Kidney tubule cell (primary cell): ENCODE data around the gene HAAO.
A peak's percentile ranks its signal among the peaks of the same experiment; 100 is the strongest.
"Not testable (repeated sequence)": the region's sequence is repeated elsewhere in the genome, so short reads cannot be mapped to it uniquely, and the experiment has no call there.

ENCODE experiments used
- DNase-seq: peaks from one replicate; pipeline ENCODE4 v3.0.0-alpha.2; 2018; ENCODE audit warnings: low spot score

Gene HAAO

DNA sequence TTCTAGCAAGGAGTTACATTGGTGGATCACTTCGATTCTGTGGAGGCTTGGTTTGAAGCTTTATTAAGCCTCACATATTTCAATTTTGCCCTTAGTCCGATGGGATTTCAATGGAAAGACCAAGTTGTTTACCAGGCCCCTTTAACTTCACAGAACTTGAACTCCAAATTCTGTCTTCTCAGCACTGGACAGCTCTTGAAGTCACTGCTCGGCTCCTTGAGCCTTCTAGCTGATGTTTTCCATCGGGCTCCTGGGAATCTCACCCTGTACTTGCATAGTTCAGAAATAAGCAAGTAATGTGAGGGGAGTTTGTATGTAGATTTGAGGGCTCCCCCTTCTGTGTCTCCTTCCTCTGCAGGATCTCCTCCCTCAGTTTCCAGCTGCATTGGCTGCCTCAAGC is 43.5 kb downstream of the HAAO start:
- DNase-seq, result no peak

DNA sequence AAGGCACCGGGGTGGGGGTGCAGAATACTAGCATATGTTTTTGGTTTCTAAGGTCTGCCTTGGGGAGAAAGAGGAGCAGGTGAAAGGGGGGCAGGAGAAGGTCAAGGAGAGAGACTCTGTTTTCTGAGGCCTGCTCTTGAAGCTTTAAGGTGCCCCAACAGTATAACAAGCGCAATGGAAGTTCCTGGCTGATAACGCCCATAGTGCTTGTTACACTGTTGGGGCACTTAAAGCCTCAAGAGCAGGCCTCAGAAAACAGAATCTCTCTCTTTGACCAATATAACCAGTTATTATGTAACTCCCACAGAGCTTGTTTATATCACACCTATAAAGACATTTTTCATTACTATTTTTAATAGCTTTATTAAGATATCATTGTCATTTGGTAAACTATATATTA is 45.0 kb downstream of the HAAO start:
- no peak for DNase-seq

DNA sequence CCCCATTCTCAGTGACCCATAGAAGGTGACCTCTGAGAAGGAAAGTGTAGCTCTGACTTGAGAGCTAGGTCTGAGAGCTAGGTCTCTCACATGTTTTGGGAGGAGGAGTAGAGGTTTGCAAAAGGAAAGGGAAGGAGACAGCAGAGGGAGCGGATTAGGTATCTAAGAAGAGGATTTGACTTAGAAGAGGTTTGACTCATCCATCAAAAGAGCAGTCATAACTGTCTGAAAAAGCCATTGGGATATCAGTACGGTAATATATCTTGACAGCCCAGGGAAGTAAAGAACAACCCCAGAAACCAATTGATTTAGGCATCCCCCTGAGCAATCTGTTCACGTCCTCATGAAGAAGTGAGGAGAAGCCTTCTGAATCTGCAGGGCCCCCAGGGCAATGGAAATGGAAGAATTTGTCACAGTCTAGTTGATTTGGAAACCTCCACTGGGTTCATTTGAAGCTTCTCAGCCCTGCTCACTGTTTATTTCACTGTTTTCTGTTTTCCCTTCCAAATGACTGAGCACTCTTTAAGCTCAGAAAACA is 47.8 kb downstream of the HAAO start:
- DNase-seq, result no peak

DNA sequence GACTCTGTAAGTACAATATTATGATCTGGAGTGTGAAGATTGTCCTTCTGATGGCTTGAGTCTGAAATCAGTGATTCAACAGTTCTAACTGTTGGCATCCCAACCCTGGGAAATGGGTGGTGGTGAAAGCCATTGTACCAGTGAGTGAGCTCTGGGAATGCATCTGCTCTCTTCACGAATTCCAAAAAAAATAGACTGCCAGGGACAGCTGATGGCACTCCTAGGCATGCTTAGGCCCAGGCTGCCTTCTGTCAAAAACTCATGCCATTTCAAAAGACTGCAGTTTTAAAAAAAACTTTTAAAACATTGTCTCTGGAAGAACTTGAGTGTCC is 48.8 kb downstream of the HAAO start:
- DNase-seq, result no peak

DNA sequence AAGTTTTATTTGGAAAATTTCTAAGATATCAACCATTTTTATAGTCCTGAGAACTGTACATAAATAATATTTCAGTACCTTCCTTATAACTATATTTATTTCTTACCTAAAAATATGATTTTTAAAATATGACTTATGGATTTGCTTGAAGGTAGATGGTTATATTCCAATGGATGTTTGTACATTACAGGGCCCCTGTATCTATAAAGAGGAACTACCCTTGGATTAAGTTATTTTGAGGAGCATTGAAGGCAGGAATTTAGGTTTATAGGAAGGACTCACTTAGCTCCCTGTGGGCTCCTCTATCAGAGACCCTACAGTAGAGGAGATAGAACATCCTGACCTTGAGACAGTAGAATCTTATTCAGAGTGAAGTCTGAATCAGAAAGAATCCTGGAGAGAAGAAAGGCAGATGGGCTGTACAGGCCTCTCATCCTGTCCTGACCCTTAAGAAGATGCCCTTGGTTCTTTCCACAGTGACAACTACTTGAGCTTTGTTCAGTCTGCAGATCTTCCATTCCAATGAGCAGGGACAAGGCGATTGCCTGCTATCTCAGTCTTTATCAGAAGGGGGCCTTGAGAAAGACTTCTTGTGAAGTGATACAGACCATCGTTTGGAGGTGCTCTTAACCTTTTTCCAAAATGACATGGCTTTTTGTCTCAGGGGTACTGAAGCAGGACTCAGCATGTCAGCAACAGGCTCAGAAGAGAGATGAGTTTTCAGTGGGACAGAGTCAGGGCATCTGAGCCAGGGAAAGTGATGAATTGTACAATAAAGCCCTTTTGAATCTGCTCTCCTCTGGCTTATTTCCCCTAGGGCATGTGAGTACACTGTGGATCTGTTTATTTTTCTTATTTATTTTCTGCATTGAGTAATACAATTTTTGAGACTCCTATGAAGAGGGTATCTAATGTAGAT is 49.4 kb downstream of the HAAO start:
- no peak for DNase-seq

DNA sequence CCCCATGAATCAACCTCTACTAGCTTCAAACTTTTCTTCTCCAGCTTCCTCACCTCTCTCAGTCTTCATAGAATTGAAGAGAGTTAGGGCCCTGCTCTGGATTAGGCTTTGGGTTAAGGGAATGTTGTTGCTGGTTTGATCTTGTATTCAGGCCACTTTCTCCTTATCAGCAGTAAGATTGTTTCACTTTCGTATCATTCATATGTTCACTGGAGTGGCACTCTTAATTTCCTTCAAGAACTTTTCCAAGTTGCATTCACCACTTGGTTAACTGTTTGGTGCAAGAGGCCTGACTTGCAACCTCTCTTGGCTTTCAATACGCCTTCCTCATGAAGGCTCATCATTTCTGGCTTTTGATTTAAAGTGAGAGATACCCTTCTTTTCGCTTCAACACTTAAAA is 51.2 kb downstream of the HAAO start:
- DNase-seq, result no peak

DNA sequence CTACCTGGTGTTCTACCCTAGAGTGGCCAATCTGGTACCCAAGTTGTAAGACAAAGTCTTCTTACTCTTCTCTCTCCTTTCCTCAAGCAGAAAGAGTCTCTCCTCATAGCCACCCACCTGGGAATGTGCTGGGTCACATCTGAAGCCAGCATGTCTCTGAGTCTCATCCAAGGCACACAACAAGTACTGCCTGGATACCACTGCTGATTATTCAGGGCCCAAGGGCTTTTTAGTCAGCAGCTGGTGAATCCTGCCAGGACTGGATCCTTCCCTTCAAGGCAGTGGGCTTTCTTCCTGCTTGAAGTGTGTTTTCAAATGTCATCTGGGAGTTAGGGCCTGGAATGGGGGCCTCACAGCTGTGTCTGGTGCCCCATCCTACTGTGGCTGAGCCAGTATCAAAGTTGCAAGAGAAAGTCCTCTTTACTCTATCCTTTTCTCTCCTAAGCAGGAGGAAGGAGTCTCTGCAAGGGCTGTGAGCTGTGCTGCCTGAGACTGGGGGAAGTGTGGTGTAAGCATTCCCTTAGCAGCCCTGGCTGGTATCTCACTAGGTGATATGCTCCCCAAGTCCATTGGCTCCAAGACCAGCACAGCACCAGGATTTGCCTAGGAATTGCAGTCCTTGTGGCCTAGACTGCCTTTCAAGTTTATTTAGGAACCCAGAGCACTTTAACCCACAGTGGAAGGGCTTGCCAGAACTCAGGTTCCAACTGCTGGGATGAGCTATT is 55.6 kb downstream of the HAAO start:
- DNase-seq, result no peak

DNA sequence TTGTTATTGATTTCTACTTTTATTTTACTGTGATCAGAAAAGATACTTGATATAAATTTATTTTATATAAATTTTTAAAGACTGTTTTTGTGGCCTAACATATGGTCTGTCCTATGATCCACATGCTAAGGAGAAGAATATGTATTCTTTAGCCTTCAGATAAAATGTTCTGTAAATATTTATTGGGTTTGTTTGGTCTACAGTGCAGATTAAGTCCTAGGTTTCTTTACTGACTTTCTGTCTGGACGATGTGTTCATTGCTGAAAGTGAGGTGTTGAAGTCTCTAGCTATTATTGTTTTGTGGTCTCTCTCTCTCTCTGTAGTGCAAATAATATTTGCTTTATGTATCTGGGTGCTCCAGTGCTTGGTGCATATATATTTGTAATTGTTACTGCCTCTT is 58.5 kb downstream of the HAAO start:
- no peak for DNase-seq

DNA sequence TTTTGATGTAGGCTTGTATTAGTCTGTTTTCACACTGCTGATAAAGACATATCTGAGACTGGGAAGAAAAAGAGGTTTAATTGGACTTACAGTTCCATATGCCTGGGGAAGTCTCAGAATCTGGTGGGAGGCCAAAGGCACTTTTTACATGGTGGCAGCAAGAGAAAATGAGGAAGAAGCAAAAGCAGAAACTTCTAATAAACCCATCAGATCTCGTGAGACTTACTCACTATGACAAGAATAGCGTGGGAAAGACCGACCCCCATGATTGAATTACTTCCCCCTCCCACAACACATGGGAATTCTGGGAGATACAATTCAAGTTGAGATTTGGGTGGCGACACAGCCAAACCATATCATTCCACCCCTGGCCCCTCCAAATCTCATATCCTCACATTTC is 61.1 kb downstream of the HAAO start:
- DNase-seq, result not testable (repeated sequence)

DNA sequence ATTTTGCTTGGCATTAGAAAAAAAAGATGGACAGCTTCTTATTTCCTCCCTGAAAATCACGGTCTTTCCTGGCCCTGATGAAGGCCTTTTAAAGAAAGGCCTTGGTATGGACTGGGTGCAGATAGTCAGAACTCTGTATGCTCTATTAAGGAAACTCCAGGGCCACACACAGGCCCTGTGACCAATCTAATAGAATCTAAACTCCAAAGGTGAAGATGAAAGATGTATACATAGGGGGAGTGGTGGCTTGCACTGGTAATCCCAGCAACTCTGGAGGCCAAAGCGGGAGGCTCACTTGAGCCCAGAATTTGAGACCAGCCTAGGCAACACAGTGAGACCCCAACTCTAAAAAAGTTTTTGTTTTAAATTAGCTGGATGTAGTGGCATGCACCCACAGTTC is 65.7 kb downstream of the HAAO start:
- no peak for DNase-seq

DNA sequence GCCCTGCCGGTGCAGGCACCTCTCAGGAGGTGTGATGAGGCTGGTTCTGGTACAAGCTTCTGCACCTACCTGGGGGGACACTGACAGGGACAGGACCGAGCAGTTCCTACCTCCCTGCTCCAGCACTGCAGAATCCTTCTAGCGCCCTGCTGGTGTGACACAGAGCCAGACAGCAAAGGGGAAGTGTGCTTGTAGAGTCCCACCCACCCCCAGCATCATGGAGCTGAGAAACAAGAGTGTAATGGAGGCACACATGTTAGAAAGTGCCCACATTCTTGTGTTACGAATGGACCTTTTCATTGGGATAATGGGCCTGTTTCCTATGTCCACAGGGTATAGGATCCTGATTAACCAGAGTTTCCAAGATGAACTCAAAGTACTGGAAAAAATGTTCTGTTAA is 66.7 kb downstream of the HAAO start:
- DNase-seq, result no peak

DNA sequence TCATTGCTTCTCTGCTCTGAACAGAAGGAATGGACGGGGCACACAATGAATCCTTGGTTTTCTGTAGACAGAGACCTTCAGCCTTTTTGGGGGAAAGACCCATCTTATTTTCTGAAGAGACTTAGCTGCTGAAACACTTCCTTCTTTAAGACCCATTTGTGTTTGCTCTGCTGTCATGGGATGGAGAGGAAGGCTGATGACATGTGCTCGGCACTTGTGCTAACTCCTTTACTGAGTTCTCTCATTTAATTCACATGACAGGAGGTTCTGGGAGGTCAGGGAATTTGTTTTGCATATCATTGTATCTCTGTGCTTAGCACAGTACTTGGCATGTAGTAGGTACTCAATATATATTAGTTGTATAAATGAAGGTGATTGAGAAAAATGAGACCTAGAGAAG is 67.5 kb downstream of the HAAO start:
- DNase-seq, result no peak

DNA sequence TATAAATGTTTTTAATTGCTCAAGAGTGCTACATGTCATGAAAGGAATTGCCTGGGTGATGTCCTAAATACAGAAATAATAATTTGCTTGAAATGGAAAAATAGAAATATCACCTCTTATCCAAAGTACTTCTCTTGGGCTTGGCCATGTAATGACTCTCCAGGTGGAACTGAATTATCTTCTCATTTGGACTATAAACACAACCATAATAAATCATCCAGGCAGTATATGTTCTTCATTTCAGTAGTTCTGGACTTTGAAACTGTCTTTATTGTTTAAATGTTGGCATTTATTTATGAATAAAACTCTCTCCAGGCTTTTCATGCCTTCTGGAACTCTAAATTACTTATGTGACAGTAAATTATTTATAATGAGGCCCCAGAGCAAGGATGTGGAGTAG is 68.9 kb downstream of the HAAO start:
- DNase-seq, result no peak

DNA sequence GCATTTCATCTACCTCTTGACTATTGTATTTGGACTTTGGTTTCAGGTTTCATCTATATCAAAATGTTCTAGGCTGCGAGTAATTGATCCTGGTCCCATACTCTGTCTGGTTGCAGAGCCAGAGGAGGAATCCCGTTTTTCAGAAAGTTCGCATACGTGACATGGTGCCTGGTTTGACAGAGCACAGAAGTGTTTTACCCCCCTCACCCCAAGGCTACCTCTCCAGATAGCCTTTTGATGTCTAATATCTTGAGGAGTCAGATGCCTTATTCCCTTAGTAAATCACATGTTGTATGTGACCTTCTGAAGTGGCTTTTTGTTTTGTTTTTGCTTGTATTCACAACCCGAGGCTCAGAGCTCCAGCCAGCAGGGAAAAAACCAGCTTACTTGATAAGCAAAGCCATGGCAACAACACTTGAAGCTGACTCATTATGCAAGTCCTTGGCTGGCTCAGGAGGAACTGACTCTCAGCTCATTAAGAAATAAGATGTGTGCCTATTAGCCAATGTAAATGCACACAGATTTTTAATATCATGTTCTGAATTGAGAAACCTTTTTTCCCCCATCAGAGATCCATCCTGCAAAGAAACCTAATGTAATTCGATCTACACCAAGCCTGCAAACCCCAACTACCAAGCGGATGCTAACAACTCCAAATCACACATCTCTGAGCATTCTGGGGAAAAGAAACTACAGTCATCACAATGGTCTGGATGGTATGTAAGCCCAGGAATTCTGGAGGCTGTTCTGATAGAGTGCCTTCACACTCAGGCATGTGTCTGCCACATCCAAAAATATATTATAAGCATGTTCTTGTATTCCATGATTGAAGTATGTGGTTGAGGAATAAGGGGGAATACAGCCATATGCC is 69.8 kb downstream of the HAAO start:
- peak; percentile 79 for DNase-seq

DNA sequence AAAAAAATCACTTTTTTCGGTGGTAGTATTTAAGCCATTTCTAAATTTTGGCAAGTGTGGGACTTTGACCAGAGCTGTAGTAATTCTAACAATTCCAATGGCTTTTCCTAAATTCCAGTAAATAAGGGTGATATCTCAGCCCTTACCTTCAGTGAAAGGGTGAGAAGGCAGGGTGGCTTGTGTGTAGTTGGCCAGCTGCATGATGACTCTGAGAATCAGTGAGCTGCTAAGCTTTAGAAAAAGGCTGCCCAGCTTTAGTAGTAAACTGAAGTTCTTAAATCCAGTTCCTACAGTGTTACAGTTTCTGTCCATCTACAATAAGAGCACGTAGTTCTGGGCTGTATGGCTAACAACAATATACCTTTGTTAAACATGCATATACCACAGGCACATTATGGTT is 70.5 kb downstream of the HAAO start:
- no peak for DNase-seq
